GM12878 (cell line): Measurements from ENCODE around the gene KIF1C.

Experiments used
- ATF7 ChIP-seq: fragments of 450-650 bp; IDR thresholded peaks from 2 replicates; pipeline ENCODE4 v1.6.1; 2016; ENCODE audit warnings: low read depth, mild to moderate bottlenecking
- BRCA1 ChIP-seq: IDR thresholded peaks from 2 replicates; pipeline ENCODE4 v1.6.1; 2011; ENCODE audit warnings: low read depth, low read length, improper control_type of control experiment
- HDAC2 ChIP-seq: fragments of 200-600 bp; sonication (generic); IDR thresholded peaks from 2 replicates; pipeline ENCODE4 v1.6.1; 2017
- KDM1A ChIP-seq: fragments of 200-600 bp; sonication (generic); IDR thresholded peaks from 2 replicates; pipeline ENCODE4 v1.6.1; 2016; ENCODE audit warnings: borderline replicate concordance
- SMC3 ChIP-seq: IDR thresholded peaks from 2 replicates; pipeline ENCODE4 v1.6.1; 2011; ENCODE audit warnings: low read length, improper control_type of control experiment, borderline replicate concordance
- SP1 ChIP-seq: IDR thresholded peaks from one replicate; pipeline ENCODE4 v1.6.1; 2011; ENCODE audit warnings: low read depth, low read length
- TF ChIP-seq, protein P1 (sequence below), 3 experiments: IDR thresholded peaks in 2 of 3; conservative IDR thresholded peaks in 1 of 3; 2 replicates each; pipeline ENCODE4 v1.5.1; 2011; ENCODE audit warnings: low read depth in 3 of 3, low read length in 3 of 3, mild to moderate bottlenecking in 3 of 3, control low read depth in 2 of 3, moderate library complexity in 2 of 3, inconsistent platforms in 1 of 3, mixed read lengths in 1 of 3; ENCODE audit not compliant: control insufficient read depth in 2 of 3, insufficient read depth in 1 of 3; ENCODE audit errors: extremely low read depth in 1 of 3
- TF ChIP-seq, protein P2 (sequence below): fragments of 450-650 bp; IDR thresholded peaks from 2 replicates; pipeline ENCODE4 v1.6.1; 2016; ENCODE audit warnings: mild to moderate bottlenecking, moderate library complexity, borderline replicate concordance
- TF ChIP-seq, protein P3 (sequence below): fragments of 450-650 bp; IDR thresholded peaks from 2 replicates; pipeline ENCODE4 v1.6.1; 2018; ENCODE audit warnings: borderline replicate concordance, mild to moderate bottlenecking; ENCODE audit not compliant: partially characterized antibody

DNA sequence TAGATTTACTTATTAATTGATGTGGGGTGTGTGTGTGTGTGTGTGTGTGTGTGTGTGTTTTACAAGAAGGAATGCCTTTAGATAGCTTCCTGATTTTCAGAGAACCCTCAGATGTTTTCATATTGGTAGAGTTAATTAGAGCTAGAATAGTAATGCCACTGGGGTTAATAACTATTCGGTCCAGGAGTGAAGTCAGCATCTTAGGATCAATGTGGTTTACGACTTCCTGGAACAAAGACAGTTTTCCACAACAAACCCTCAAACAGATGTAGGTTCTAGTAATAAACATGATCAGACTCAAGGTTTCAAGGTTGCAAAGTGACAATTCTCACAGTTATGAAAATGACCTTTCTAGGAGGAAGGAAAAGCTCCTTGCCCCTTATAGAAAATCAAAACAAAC, 49.7 kb downstream of the KIF1C start:
- TF ChIP-seq ATF7 (no peak), SP1 (no peak), KDM1A (no peak), HDAC2 (no peak), BRCA1 (no peak), SMC3 (no peak)
- TF ChIP-seq, protein P1, sequence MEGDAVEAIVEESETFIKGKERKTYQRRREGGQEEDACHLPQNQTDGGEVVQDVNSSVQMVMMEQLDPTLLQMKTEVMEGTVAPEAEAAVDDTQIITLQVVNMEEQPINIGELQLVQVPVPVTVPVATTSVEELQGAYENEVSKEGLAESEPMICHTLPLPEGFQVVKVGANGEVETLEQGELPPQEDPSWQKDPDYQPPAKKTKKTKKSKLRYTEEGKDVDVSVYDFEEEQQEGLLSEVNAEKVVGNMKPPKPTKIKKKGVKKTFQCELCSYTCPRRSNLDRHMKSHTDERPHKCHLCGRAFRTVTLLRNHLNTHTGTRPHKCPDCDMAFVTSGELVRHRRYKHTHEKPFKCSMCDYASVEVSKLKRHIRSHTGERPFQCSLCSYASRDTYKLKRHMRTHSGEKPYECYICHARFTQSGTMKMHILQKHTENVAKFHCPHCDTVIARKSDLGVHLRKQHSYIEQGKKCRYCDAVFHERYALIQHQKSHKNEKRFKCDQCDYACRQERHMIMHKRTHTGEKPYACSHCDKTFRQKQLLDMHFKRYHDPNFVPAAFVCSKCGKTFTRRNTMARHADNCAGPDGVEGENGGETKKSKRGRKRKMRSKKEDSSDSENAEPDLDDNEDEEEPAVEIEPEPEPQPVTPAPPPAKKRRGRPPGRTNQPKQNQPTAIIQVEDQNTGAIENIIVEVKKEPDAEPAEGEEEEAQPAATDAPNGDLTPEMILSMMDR (IDR thresholded peaks at IDR 0.05 in 2 of 3, conservative IDR thresholded peaks at IDR 0.05 in 1 of 3; ENCODE audit: control insufficient read depth in 2 of 3, extremely low read depth in 1 of 3, insufficient read depth in 1 of 3, low read depth in 3 of 3, low read length in 3 of 3): no peak
- TF ChIP-seq, protein P2, sequence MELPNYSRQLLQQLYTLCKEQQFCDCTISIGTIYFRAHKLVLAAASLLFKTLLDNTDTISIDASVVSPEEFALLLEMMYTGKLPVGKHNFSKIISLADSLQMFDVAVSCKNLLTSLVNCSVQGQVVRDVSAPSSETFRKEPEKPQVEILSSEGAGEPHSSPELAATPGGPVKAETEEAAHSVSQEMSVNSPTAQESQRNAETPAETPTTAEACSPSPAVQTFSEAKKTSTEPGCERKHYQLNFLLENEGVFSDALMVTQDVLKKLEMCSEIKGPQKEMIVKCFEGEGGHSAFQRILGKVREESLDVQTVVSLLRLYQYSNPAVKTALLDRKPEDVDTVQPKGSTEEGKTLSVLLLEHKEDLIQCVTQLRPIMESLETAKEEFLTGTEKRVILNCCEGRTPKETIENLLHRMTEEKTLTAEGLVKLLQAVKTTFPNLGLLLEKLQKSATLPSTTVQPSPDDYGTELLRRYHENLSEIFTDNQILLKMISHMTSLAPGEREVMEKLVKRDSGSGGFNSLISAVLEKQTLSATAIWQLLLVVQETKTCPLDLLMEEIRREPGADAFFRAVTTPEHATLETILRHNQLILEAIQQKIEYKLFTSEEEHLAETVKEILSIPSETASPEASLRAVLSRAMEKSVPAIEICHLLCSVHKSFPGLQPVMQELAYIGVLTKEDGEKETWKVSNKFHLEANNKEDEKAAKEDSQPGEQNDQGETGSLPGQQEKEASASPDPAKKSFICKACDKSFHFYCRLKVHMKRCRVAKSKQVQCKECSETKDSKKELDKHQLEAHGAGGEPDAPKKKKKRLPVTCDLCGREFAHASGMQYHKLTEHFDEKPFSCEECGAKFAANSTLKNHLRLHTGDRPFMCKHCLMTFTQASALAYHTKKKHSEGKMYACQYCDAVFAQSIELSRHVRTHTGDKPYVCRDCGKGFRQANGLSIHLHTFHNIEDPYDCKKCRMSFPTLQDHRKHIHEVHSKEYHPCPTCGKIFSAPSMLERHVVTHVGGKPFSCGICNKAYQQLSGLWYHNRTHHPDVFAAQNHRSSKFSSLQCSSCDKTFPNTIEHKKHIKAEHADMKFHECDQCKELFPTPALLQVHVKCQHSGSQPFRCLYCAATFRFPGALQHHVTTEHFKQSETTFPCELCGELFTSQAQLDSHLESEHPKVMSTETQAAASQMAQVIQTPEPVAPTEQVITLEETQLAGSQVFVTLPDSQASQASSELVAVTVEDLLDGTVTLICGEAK: no peak
- TF ChIP-seq, protein P3, sequence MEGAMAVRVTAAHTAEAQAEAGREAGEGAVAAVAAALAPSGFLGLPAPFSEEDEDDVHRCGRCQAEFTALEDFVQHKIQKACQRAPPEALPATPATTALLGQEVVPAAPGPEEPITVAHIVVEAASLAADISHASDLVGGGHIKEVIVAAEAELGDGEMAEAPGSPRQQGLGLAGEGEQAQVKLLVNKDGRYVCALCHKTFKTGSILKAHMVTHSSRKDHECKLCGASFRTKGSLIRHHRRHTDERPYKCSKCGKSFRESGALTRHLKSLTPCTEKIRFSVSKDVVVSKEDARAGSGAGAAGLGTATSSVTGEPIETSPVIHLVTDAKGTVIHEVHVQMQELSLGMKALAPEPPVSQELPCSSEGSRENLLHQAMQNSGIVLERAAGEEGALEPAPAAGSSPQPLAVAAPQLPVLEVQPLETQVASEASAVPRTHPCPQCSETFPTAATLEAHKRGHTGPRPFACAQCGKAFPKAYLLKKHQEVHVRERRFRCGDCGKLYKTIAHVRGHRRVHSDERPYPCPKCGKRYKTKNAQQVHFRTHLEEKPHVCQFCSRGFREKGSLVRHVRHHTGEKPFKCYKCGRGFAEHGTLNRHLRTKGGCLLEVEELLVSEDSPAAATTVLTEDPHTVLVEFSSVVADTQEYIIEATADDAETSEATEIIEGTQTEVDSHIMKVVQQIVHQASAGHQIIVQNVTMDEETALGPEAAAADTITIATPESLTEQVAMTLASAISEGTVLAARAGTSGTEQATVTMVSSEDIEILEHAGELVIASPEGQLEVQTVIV: no peak
